Neural cell (in vitro differentiated cells): ENCODE results near the gene SDC4. TPM values are rescaled to one million over a fixed set of nuclear protein-coding genes. Genes with fewer than 3 reads are reported as not detected.

Source experiments
- H2AFZ ChIP-seq: fragments of 200-600, 300-800 bp; sonication (generic), shearing (Covaris generic); 2 replicates; pipeline ENCODE4 v1.6.0; 2014; ENCODE audit warnings: low read depth, mild to moderate bottlenecking, antibody characterized with exemption, low read length, moderate library complexity
- H3F3A ChIP-seq: fragments of 200-600 bp; shearing (Covaris generic); 2 replicates; pipeline ENCODE4 v1.6.1; 2016; ENCODE audit warnings: mild to moderate bottlenecking, moderate library complexity, mixed read lengths, antibody characterized with exemption, low read length; ENCODE audit not compliant: insufficient read depth, poor library complexity, severe bottlenecking
- H3K27ac ChIP-seq: fragments of 200-600, 300-800 bp; sonication (generic), shearing (Covaris generic); 2 replicates; pipeline ENCODE4 v1.5.1; 2014; ENCODE audit warnings: mild to moderate bottlenecking, low read length, moderate library complexity
- H3K27me3 ChIP-seq: fragments of 300-800, 200-600 bp; sonication (generic), shearing (Covaris generic); 2 replicates; pipeline ENCODE4 v1.6.0; 2014; ENCODE audit warnings: mild to moderate bottlenecking, low read depth, low read length, moderate library complexity; ENCODE audit not compliant: insufficient read depth
- H3K36me3 ChIP-seq: fragments of 300-800, 200-600 bp; sonication (generic), shearing (Covaris generic); 2 replicates; pipeline ENCODE4 v1.5.1; 2014; ENCODE audit warnings: mild to moderate bottlenecking, antibody characterized with exemption, low read length, moderate library complexity; ENCODE audit not compliant: insufficient read depth
- H3K4me2 ChIP-seq: fragments of 300-800, 200-600 bp; sonication (generic), shearing (Covaris generic); 2 replicates; pipeline ENCODE4 v1.6.0; 2014; ENCODE audit warnings: mild to moderate bottlenecking, low read length
- H3K4me3 ChIP-seq: fragments of 300-800, 200-600 bp; sonication (generic), shearing (Covaris generic); 2 replicates; pipeline ENCODE4 v1.5.1; 2014; ENCODE audit warnings: mild to moderate bottlenecking, low read length, moderate library complexity
- H3K79me2 ChIP-seq: fragments of 200-600 bp; shearing (Covaris generic); replicated peaks from 2 replicates; pipeline ENCODE4 v1.6.0; 2014; ENCODE audit warnings: mild to moderate bottlenecking, low read length, moderate library complexity; ENCODE audit not compliant: insufficient read depth
- H3K9ac ChIP-seq: fragments of 300-800, 200-600 bp; sonication (generic), shearing (Covaris generic); 2 replicates; pipeline ENCODE4 v1.6.1; 2016; ENCODE audit warnings: mild to moderate bottlenecking, low read length, mixed read lengths
- H3K9me2 ChIP-seq: fragments of 200-600 bp; shearing (Covaris generic); 2 replicates; pipeline ENCODE4 v1.6.1; 2016; ENCODE audit warnings: mild to moderate bottlenecking, low read length, mixed read lengths; ENCODE audit not compliant: insufficient read depth
- H3K9me3 ChIP-seq: fragments of 200-600, 300-800 bp; sonication (generic), shearing (Covaris generic); 2 replicates; pipeline ENCODE4 v1.6.1; 2016; ENCODE audit warnings: mild to moderate bottlenecking, mixed run types, low read length, moderate library complexity, mixed read lengths
- H4K20me1 ChIP-seq: fragments of 200-600 bp; shearing (Covaris generic); 2 replicates; pipeline ENCODE4 v1.6.1; 2016; ENCODE audit warnings: mild to moderate bottlenecking, mixed run types; ENCODE audit not compliant: insufficient read depth
- EP300 ChIP-seq: fragments of 450-650 bp; conservative IDR thresholded peaks from 2 replicates; pipeline ENCODE4 v1.6.1; 2014; ENCODE audit warnings: antibody characterized with exemption, mild to moderate bottlenecking, moderate library complexity; ENCODE audit not compliant: poor library complexity, severe bottlenecking
- EZH2 ChIP-seq: fragments of 200-600, 300-800 bp; shearing (Covaris generic), sonication (generic); IDR thresholded peaks from 2 replicates; pipeline ENCODE4 v1.6.1; 2014; ENCODE audit warnings: antibody characterized with exemption, low read length, borderline replicate concordance, mild to moderate bottlenecking; ENCODE audit not compliant: insufficient read depth, poor library complexity, severe bottlenecking
- MXI1 ChIP-seq: fragments of 450-650 bp; conservative IDR thresholded peaks from 2 replicates; pipeline ENCODE4 v1.6.1; 2014; ENCODE audit warnings: antibody characterized with exemption, mild to moderate bottlenecking; ENCODE audit not compliant: poor library complexity, severe bottlenecking
- POLR2AphosphoS5 ChIP-seq: IDR thresholded peaks from 2 replicates; pipeline ENCODE4 v1.6.1; 2012
- RAD21 ChIP-seq: fragments of 450-650 bp; conservative IDR thresholded peaks from 2 replicates; pipeline ENCODE4 v1.6.1; 2014; ENCODE audit warnings: antibody characterized with exemption, mild to moderate bottlenecking, moderate library complexity
- SMC3 ChIP-seq: fragments of 450-650 bp; conservative IDR thresholded peaks from 2 replicates; pipeline ENCODE4 v1.6.1; 2014; ENCODE audit warnings: antibody characterized with exemption, mild to moderate bottlenecking, moderate library complexity; ENCODE audit not compliant: poor library complexity
- TAF1 ChIP-seq: IDR thresholded peaks from 2 replicates; pipeline ENCODE4 v1.6.1; 2012; ENCODE audit warnings: low read depth
- polyA plus RNA-seq: library from polyadenylated mRNA; depleted of rRNA; stranded (reverse); fragments of >200 nt; gene quantifications from 2 replicates; pipeline ENCODE4 v1.2.3, GENCODE V29; 2014
- TF ChIP-seq, protein P1 (sequence below): fragments of 450-650 bp; IDR thresholded peaks from 2 replicates; pipeline ENCODE4 v1.5.1; 2014; ENCODE audit warnings: antibody characterized with exemption, mild to moderate bottlenecking, moderate library complexity; ENCODE audit not compliant: poor library complexity, severe bottlenecking
- TF ChIP-seq, protein P2 (sequence below): IDR thresholded peaks from 2 replicates; pipeline ENCODE4 v1.6.1; 2012; ENCODE audit warnings: borderline replicate concordance

Gene SDC4
- polyA plus RNA-seq, 1 donor from 2014 or later, result not detected

GRCh38 chr20:45313943-45314342 lies 34.3 kb downstream of the SDC4 start:
- no peak overlapping the region for H2AFZ ChIP-seq
- no peaks in the 10 kb centered on the region for H3K36me3 ChIP-seq
- H3F3A ChIP-seq, result no peaks in the 10 kb centered on the region
- H3K79me2 ChIP-seq, result no peaks in the 10 kb centered on the region
- no peaks in the 10 kb centered on the region for H3K9me2 ChIP-seq
- no peaks in the 10 kb centered on the region for H3K9me3 ChIP-seq
- TF ChIP-seq MXI1 (no peak), RAD21 (no peak), SMC3 (no peak), TAF1 (no peak), EP300 (no peak), EZH2 (no peak), POLR2AphosphoS5 (no peak)
- TF ChIP-seq, protein P1, sequence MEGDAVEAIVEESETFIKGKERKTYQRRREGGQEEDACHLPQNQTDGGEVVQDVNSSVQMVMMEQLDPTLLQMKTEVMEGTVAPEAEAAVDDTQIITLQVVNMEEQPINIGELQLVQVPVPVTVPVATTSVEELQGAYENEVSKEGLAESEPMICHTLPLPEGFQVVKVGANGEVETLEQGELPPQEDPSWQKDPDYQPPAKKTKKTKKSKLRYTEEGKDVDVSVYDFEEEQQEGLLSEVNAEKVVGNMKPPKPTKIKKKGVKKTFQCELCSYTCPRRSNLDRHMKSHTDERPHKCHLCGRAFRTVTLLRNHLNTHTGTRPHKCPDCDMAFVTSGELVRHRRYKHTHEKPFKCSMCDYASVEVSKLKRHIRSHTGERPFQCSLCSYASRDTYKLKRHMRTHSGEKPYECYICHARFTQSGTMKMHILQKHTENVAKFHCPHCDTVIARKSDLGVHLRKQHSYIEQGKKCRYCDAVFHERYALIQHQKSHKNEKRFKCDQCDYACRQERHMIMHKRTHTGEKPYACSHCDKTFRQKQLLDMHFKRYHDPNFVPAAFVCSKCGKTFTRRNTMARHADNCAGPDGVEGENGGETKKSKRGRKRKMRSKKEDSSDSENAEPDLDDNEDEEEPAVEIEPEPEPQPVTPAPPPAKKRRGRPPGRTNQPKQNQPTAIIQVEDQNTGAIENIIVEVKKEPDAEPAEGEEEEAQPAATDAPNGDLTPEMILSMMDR, result no peak
- TF ChIP-seq, protein P2, sequence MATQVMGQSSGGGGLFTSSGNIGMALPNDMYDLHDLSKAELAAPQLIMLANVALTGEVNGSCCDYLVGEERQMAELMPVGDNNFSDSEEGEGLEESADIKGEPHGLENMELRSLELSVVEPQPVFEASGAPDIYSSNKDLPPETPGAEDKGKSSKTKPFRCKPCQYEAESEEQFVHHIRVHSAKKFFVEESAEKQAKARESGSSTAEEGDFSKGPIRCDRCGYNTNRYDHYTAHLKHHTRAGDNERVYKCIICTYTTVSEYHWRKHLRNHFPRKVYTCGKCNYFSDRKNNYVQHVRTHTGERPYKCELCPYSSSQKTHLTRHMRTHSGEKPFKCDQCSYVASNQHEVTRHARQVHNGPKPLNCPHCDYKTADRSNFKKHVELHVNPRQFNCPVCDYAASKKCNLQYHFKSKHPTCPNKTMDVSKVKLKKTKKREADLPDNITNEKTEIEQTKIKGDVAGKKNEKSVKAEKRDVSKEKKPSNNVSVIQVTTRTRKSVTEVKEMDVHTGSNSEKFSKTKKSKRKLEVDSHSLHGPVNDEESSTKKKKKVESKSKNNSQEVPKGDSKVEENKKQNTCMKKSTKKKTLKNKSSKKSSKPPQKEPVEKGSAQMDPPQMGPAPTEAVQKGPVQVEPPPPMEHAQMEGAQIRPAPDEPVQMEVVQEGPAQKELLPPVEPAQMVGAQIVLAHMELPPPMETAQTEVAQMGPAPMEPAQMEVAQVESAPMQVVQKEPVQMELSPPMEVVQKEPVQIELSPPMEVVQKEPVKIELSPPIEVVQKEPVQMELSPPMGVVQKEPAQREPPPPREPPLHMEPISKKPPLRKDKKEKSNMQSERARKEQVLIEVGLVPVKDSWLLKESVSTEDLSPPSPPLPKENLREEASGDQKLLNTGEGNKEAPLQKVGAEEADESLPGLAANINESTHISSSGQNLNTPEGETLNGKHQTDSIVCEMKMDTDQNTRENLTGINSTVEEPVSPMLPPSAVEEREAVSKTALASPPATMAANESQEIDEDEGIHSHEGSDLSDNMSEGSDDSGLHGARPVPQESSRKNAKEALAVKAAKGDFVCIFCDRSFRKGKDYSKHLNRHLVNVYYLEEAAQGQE, result no peak
- no peak overlapping the region for H3K4me3 ChIP-seq
- H4K20me1 ChIP-seq, result no peaks in the 10 kb centered on the region
- H3K27ac ChIP-seq, result no peak overlapping the region
- H3K4me2 ChIP-seq, result no peak overlapping the region
- H3K27me3 ChIP-seq, result no peaks in the 10 kb centered on the region
- H3K9ac ChIP-seq, result no peak overlapping the region

DNA sequence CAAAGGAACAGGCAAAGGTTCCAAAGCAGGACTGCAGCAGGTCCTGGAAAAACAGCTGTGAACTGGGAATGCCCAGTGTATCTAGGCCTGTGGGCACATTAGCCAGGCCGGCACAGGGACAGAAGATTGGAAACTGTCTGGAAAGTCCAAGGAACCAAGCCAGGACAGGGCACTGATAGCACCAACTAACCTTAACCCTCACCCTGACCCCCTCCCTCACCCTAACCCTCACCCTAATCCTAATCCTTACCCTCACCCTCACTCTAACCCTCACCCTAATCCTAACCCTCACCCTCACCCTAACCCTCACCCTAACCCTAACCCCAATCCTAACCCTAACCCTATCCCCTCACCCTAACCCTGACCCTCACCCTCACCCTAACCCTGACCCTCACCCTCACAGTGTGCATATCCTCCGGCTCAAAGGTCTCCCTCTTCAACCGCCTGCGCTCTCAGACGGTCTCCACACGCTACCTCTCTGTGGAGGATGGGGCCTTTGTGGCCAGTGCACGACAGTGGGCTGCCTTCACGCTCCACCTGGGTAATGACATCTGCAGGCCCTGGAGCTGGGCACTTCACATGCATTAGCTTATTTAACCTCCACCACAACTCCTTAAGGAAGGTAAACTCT lies 35.0 kb downstream of the SDC4 start:
- Histone ChIP-seq H3K27me3 (no peaks in the 10 kb centered on the region), H3K4me2 (no peak overlapping the region), H3K4me3 (no peak overlapping the region), H4K20me1 (no peaks in the 10 kb centered on the region), H3F3A (no peaks in the 10 kb centered on the region), H2AFZ (no peak overlapping the region), H3K9me2 (no peaks in the 10 kb centered on the region), H3K9me3 (no peaks in the 10 kb centered on the region), H3K27ac (no peak overlapping the region), H3K36me3 (no peaks in the 10 kb centered on the region), H3K9ac (no peak overlapping the region), H3K79me2 (no peaks in the 10 kb centered on the region)
- TF ChIP-seq MXI1 (no peak), EP300 (no peak), POLR2AphosphoS5 (no peak), RAD21 (no peak), SMC3 (no peak), EZH2 (no peak), TAF1 (no peak)
- TF ChIP-seq, protein P1, result no peak
- TF ChIP-seq, protein P2, result no peak
